Measurements from ENCODE around the gene ANKRD36B.
"Not testable (repeated sequence)": the region's sequence is repeated elsewhere in the genome, so short reads cannot be mapped to it uniquely, and the experiment has no call there.

The ANKRD36B gene

DNA sequence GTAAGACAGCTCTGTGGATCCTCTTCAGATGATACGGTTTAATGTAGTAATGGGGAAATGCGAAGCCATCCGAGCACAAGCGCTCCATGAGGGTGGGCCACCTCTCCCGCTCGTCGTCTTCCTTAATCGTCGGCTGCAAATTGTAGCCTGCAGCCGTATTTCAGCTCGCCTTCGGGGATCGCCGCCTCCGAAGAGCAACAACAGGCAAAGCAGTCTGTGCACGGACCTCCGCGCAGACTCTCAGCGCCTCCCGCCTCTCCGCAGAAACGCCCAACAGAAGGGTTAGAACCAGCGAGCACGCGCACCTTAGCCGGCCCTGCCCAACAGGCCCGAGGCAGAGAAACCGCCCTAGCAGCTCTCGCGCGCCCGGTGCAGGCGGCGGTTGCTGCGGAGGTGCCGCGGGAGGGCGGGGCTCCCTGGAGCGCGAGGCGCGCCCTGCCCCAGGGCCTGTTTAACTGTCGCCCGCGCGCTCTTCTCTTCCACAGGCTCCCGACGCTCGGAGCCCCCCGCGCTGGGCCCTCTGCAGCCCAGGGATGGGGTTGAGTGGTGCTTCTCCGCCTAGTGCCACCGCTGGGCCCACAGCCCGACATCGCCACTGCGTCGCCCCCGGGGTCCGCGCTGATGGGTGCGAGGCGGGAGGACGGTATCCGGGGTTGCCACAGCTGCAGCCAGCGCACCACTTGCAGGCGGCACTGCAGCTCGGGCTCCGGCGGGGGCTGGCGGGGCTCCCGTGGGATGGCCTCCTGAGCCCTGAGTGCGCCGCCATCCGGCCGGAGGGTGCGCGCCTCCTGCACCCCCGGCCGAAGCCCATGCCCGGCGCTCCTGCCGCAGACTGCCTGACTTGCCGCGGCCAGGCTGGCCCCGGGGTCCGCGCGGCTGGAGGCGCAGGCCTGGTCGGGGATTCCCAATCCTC is at the start of gene ANKRD36B:
Gene ANKRD36B, minus strand, starts transcription at position 280 of the 913 bp plus-strand sequence. Its CDS starts 192 bp downstream, at position 88.
- not testable (repeated sequence) for DNase-seq

DNA sequence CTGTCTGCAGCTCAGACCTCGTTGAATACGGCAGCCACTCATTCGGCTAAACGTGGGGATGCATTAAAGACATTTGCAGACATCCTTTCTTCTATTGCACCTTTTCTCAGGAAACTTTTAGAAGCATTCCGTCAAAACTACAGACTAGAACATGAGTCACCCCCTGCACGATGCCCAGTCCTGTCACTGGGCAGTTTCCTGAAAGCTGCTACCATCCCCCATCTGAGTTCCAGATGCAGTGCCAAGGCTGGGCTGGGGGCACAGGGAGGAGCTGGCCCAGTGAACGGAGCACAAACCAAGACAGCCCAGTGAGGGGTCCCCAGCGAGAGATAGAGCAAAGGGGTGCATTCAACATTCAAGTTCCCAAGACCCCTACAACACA is 36.4 kb upstream of the ANKRD36B start:
- DNase-seq, result not testable (repeated sequence)

DNA sequence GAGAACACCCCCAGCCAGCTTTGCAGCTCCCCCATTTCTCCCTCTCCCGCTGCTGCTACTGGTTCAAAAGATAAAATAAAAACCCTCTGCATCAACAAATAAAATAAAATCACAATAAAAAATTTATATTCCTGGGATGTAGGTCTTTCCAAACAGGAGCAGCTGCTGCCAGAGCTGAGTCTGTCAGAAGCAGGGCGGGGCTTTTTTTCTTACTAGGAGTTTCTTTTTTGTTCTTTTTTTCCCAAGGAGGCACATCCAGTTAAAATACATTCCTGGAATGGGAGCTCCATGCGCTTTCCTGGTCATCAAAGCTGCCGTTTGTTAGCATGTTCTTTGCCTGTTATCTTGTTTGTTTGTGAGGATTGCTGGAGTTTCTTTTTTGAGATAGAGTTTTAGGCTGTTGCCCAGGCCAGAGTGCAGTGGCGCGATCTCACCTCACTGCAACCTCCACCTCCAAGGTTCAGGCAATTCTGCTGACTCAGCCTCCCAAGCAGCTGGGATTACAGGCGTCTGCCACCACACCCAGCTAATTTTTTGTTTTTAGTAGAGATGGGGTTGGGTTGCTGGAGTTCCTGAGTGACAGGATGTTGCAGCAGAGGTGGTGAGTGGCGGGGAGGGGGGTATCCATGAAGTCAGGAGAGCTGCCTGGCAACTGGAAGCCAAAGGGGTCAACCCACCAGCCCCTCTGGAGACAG is 35.8 kb upstream of the ANKRD36B start:
- DNase-seq, result not testable (repeated sequence)

DNA sequence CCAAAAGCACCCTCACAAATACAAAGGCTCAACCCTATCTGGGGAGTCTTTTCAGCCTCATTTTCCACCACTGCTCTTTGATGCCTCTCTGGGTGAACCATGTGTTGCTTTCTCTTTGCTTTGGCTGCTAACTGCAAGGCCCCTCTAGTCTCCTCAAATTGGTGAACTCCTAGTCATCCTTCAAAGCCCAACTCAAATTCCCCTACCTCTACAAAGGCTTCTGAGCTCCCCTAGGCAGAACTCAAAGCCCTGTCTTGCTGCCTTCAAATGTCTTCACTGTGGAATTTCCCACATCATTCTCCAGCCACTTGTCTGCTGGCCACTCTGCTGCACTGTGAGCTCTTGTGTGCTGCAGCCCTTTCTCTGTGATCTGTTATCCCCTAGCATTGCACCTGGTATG is 33.3 kb upstream of the ANKRD36B start:
- not testable (repeated sequence) for DNase-seq

- not testable (repeated sequence) for DNase-seq
Measured at GRCh38 chr2:97620492-97620891, 30.8 kb upstream of the ANKRD36B start.

GRCh38 chr2:97618939-97619827 is 29.5 kb upstream of the ANKRD36B start:
- DNase-seq, result not testable (repeated sequence)

DNA sequence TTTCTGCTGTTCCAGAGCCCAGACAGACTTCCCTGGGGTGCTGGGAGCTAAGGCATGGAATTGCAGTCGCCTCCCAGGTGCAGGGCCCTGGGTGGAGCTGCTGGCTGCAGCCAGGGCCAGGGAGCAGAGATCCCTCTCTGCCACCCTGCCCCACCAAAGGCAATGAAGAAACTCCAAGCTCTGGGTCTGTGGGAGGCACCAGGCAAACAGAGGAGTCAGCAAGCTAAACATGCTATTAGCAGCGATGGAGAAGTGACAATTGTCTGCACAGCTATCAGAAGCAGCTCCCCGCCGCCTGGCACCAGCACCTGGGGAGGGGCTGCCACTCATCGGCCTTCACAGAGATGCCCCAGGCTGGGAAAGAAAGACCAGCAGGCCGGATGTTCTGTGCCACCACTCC is 28.2 kb upstream of the ANKRD36B start:
- DNase-seq, result no peak

GRCh38 chr2:97615746-97616145 is 26.1 kb upstream of the ANKRD36B start:
- not testable (repeated sequence) for DNase-seq

DNA sequence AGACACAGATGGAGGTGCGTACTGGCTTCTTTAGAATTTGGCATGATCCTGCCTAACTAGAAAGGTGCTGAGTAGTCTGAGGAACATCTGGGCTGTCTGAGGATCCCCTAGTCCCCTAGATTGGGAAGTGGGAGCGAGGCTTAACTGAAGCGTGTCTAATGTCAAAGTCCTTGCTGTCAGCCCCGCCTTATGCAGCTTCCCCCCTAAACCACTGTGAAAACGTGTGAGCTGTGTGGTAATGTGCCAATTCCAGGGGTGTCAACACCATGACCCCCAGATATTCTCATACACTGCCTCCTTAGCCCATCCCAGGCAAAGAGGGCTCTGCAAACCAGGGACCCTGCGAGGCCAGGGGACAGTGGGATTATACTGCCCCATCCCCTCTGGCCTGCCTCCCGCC is 22.2 kb upstream of the ANKRD36B start:
- DNase-seq, result not testable (repeated sequence)

DNA sequence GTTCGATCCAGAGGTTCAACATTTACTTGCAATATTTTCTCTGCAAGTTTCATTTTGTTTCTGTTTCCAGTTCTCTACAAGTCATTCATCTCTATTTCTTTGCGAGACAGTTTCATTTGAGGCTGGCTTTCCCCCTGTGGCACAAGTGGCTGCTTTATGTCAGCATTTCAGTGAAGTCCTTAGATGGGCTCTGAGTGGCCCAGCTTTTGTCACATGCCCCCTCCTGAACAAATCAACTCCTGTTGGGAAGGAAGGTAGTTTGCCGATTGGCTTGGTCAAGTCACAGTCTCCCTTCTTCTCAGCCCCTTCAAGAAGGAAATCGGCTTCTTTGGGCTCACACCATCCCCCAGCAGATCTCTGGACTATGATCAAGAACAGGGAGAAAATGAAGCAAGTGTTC is 19.1 kb upstream of the ANKRD36B start:
- not testable (repeated sequence) for DNase-seq

DNA sequence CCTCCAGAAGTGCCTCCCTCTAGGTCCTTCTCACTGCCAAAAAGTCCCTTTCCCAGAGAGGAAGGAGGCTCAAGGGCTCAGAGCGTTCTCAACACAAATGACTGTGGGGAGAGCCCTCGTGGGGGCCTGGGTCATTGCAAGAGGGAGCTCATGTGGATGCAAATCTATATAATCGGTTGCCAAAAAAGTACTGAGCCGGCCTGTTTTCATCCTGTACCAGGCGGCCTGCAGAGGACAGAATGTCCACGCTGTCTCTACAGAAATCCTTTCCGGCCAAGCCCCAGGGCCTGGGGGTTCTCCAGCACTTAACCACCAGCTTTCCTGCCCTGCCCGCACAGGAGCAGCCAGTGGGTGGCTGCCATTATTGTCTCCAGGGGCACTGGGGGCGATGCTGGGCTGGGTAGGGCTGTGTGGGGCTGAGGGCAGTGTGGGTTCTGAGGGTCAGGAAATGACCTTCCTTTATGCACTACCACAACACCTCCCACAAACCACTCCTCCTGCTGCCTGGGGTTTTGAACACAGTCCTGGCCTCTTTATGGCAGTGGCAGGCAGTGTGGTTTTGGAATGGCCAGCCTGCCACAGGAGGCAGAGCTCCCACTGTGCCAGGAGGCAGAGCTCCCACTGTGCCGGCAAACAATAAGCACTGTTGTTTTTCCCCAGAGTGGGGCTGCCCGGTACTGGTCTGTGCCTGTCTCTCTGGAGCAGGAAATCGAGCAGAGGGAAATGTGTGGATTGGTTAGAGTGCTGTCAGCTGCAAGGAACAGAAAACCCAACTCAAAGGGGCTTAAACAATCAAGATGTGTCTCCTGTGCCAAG is 16.1 kb upstream of the ANKRD36B start:
- not testable (repeated sequence) for DNase-seq

GRCh38 chr2:97605109-97605508 is 15.4 kb upstream of the ANKRD36B start:
- not testable (repeated sequence) for DNase-seq

GRCh38 chr2:97601537-97601936 is 11.9 kb upstream of the ANKRD36B start:
- DNase-seq, result not testable (repeated sequence)

DNA sequence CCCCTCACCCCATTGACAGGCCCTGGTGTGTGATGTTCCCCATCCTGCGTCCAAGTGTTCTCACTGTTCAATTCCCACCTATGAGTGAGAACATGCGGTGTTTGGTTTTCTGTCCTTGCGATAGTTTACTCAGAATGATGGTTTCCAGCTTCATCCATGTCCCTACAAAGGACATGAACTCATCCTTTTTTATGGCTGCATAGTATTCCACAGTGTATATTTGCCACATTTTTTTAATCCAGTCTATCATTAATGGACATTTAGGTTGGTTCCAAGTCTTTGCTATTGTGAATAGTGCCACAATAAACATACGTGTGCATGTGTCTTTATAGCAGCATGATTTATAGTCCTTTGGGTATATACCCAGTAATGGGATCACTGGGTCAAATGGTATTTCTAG is 6.5 kb upstream of the ANKRD36B start:
- not testable (repeated sequence) for DNase-seq

DNA sequence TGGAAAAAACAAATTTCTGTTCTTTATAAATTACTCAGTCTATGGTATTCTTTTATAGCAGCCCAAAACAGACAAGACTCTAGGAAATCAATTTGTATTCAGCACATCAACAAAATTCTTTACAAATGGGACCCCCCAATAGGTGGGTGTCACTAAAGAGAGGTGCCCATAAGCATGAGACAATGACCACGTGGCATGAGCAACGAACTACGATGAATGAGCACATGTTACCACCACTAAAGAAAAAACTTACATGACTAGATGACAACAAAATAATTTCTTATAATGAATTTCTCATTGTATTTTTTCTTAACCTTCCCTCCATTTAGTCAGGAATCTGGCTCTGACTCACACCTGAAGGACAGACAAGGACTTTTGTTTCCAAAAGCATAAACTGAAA is 3.8 kb upstream of the ANKRD36B start:
- DNase-seq, result not testable (repeated sequence)

DNA sequence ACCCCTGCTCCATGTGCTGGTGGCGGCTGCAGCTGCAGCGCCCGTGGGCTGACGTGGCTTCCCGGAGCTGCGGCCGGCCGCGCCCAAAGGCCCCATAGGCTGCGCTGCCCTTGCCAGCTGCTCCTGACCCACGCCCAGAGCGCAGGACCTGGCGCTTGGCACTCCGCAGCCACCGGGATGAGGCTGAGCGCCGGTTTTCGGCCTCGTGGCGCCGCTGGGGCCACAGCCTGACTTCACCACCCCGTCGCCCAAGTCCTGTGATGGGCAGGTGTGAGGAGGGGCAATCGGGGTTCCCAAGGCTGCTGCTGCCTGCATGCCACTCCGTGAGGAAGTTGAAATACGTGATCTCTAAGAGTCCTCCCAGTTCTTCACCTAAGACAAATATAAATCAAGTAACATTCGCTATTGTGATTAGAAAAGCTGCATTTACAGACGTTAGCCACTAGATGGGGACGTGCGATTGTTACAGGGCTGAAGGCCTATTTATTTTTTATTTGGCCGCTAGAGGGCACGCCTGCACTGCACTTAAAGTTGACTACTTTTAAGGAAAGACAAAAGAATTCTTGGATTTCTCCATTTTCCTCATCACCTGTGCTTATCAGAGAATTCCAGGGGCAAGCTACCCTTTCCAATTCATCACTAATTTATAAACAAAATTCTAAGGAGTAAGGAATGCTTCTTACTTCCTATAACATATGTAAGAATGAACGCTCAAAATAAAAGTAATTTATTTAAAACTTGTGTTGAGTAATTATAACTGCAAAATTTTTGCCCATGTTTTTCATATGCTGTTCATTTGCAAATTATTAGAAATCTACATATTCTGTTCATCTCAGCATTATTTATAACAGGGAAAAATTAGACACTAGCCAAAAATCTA is 1.1 kb upstream of the ANKRD36B start:
- DNase-seq, result not testable (repeated sequence)

DNA sequence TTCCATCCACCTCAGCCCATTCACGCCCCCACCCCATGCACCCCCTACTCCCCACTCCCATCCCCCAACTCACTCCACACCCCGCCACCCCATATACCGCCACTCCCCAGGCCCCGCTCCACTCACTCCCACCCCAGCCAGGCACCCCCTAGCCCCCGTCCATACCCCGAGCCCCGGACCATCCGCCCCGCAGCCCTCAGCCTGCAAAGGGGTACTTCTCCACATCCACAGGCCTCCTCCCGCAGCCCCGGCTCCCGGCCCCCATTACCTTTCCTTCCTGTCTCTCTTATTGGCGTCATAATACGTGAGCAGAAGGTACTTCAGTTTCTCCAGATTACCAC is 450 bp downstream of the ANKRD36B start:
- not testable (repeated sequence) for DNase-seq

GRCh38 chr2:97565674-97566073 is 24.0 kb downstream of the ANKRD36B start:
- DNase-seq, result not testable (repeated sequence)

DNA sequence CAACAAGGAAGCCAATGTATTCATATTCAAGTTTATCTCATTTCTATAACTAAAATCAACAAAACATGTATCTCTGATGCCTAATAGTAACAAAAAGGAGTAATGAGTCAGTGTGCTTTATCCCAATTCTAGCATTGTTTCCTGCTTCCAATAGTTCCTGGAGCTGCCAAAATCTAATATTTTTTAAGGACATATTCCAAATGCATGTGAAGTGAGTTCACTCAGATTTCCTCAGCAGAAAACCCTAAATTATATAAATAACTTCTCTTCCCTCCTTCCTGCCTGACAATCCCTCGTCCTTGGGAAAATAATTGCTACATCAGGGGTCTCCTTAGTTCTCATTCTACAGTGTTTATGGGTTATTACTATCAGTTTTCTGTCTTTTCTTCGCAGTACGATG is 37.3 kb downstream of the ANKRD36B start:
- not testable (repeated sequence) for DNase-seq

DNA sequence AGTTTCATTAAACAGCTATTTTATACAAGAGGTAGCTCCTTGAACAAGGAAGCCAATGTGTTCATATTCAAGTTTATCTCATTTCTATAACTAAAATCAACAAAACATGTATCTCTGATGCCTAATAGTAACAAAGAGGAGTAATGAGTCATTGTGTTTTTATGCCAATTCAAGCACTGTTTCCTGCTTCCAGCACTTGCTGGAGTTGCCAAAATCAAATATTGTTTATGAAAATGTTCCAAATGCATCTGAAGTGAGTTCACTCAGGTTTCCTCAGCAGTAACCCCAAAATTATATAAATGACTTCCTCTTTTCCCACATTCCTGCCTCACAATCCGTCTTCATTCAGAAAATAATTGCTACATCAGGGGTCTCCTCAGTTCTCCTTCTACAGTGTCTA is 39.2 kb downstream of the ANKRD36B start:
- DNase-seq, result not testable (repeated sequence)

DNA sequence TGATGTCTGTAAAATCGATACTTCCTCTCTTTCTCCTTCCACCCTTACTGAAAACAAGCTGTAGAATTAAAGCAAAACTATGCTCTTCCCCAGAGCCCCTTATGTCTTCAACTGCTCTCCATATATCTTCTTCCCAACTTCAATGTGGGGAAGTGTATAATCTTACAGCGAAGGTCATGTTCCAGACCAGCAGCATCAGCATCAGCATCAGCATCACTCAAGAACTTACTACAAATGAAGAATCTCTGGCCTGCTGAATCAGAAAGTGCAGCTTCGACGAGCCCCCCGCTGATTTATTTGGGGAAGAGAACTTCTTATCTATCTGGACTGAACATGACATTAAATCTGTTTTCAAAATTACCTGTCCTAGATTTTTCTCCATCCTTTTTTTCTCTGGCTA is 40.6 kb downstream of the ANKRD36B start:
- not testable (repeated sequence) for DNase-seq
